ENCODE measurements around the gene EME1.
"Not testable (repeated sequence)": the region's sequence is repeated elsewhere in the genome, so short reads cannot be mapped to it uniquely, and the experiment has no call there.

EME1 gene, protein sequence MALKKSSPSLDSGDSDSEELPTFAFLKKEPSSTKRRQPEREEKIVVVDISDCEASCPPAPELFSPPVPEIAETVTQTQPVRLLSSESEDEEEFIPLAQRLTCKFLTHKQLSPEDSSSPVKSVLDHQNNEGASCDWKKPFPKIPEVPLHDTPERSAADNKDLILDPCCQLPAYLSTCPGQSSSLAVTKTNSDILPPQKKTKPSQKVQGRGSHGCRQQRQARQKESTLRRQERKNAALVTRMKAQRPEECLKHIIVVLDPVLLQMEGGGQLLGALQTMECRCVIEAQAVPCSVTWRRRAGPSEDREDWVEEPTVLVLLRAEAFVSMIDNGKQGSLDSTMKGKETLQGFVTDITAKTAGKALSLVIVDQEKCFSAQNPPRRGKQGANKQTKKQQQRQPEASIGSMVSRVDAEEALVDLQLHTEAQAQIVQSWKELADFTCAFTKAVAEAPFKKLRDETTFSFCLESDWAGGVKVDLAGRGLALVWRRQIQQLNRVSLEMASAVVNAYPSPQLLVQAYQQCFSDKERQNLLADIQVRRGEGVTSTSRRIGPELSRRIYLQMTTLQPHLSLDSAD

DNA sequence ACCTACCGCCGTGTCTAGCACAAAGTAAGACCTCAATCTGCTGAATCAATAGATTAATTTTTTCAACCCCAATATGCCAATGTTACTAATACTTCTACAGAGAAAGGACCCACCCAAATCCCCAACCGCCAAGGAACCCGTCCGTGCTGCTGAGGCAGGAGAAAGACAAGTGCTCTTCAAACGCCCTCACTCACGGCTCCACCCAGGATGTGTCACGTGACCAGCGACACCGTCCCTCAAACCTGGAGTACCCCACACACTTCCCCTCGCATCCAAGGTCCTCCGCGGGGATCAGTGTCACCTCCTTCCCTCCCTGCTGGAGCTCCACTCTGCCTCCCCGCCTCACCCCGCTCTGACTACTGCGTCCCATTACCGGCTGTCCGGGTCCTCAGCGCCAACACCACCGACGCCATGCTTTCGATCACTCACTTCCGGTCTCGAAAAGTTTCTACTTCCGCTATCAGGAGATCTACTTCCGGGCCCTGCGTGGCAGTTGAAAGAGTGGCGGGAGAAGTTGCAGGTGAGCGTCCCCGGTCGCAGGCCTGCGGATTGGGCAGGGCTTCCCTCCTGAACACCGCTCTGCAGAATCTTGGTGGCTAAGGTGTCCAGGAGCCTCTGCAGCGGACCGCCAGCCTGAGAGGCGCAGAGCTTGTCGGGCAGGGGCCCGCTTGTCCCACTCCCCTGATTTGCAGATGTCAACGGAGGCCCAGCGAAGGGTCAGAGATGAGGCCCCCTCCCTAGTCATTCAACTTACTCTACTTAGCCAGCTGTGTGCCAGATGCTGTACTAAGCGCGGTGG, at the start of gene EME1, which contains the start of gene MRPL27:
TSS of gene EME1 (plus strand) at position 472 of the 799 bp plus-strand sequence. CDS start 1,980 bp downstream, outside the sequence.
TSS of gene MRPL27 (minus strand) at position 427 of the 799 bp plus-strand sequence. CDS start at position 413, 14 bp downstream.
- DNase-seq (ENCODE audit: low read depth) = peak; percentile 85

DNA sequence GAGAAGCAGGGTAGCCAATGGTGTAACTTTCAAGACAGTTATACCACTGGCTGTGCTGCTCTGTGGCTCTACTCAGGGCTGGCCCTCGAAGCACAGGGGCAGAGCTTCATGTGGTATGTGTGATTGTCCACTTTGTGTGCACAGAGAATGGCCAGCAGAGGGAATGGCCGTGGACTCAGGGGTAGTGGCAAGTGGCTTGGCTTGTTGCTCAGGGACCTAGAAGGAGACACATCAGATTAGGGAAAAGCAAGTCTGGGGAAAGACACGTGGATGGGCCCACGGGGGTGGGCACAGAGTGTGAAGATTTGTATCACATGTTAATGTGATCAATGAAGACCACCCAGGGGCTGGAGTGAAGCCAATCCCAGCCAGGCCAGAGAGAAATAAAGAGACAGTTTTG, 47.1 kb upstream of the EME1 start:
- DNase-seq (ENCODE audit: low read depth) = no peak

DNA sequence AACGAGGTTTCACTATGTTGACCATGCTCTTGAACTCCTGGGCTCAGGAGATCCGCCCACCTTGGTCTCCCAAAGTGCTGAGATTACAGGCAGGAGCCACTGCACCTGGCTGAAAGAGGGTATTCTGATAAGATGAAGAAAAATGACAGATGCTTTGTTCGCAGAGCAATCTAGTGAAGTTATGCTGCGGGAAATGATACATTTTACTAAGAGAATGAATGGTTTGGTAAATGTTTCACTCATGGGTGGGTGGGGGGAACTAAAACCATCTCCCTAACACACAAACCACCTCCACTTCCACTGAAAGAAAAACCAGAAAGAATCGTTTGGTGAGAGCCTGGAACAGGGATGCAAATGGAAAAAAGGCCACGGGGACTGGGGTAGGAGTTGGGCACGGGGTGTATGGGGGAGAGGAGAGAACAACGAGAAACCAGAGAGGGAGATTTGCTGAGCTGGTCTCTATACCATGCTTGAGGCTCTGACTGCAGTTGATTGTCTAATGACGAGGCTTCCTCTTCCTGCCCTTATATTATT, 46.1 kb upstream of the EME1 start:
- DNase-seq (ENCODE audit: low read depth) = no peak

- DNase-seq (ENCODE audit: low read depth) = no peak
These were observed 44.4 kb upstream of the EME1 start for GRCh38 chr17:50328363-50329325.

GRCh38 chr17:50329716-50330115, 43.3 kb upstream of the EME1 start:
- no peak for DNase-seq (ENCODE audit: low read depth)

DNA sequence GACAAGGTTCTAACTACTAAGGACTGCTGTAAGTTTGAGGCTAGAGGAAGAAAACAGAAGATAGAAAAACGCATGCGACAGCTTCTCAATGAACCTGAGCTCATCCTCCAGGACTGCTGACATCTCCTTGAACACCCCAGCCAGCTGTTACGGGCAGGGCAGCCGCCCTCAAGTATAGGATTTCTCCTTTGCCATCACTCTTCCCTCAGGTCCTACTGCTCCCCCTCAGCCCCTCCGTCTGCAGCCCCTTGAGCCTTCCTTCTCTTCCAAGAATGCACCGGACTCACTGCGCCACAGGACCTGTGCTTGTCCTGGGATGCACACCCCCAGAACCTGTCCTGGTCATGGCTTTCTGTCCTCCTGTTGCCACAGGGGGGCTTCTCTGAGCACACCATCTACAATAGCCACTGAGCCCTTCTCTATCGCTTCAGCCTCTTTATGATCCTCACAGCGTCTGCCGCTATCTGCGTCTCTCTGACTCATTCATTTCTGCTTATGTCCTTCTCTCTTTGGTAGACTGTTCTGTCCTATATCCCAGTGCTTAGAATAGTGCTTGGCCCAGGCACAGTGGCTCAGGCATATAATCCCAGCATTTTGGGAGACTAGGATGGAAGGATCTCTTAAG, 42.8 kb upstream of the EME1 start:
- DNase-seq (ENCODE audit: low read depth) = no peak

GRCh38 chr17:50331085-50331791, 41.8 kb upstream of the EME1 start:
- peak; percentile 80 for DNase-seq (ENCODE audit: low read depth)

DNA sequence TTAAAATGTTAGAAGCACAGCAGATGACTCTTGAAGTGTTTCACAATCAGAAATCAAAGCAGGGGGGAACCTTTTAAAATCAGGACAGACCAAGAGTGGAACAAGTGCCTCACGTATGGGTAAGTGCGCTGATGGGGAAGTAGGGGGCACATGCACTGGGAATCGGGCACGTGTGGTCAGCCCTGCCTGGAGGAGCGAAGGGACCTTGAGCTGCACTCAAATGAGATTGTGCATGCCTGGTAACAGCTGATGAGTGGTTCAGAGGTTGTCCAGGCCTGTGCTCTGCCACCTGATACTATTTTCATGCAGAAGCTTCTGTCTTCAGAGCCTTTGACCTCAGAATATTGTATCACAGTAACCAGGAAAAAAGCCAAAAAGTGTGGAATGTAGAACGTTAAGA, 40.8 kb upstream of the EME1 start:
- DNase-seq (ENCODE audit: low read depth) = no peak

DNA sequence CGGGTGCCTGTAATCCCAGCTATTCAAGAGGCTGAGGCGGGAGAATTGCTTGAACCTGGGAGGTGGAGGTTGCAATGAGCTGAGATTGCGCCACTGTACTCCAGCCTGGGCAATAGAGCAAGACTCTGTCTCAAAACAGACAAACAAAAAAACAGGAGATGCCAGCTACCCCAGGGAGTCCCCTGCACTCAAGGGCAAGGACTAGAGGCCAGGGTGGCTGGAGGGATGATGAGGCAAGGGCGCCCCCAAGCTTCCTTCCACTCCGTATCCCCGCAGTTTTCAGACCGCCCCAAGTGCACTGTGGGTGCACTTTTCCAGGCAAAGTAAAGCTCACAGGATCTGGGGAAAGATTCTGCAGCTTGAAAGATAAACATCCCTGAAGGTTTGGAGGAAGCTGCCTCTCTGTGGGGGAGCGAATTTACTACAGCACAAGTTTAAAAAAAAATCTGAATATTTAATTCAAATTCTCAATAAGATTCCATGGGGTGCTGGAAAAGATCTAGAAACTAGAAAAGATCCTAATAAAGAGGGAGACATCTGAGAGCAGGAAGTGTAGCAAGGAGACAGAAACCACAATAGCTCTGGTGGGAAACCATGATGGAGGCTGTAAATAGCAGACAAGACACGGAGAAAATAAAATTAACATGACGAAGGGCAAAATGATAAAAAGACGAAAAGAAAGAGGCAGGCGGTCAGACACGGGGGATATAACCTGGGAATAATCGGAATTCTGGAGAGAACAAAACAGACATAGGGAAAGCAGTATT, 39.6 kb upstream of the EME1 start:
- DNase-seq (ENCODE audit: low read depth) = not testable (repeated sequence)

- DNase-seq (ENCODE audit: low read depth) = no peak
These were observed 35.1 kb upstream of the EME1 start for GRCh38 chr17:50337956-50338355.

GRCh38 chr17:50338645-50339044, 34.4 kb upstream of the EME1 start:
- DNase-seq (ENCODE audit: low read depth) = no peak

DNA sequence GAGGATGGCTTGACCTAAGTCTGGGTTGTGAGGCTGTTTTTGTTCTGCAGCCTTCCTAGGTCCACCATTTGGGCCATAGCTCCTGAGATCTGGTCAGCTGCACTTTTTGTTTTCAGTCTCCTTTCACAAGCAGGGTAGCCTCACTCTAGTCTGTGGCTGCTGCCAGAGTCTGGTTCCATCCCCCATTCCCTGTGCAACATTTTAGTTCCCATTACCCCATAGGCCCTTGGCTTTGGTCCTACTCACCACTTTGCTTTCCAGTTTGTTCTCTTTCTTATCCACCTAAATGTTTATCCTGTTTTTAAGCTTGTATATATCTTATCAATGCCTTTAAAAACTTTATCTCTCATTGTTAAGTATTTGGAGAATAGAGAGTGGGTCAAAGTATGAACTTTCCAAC, 33.6 kb upstream of the EME1 start:
- DNase-seq (ENCODE audit: low read depth) = no peak

- no peak for DNase-seq (ENCODE audit: low read depth)
These were observed 28.2 kb upstream of the EME1 start for GRCh38 chr17:50344731-50345365.

GRCh38 chr17:50345432-50346312, 27.4 kb upstream of the EME1 start, which contains the start of gene XYLT2:
Gene XYLT2, plus strand, starts transcription at chr17:50346126. Its CDS starts 15 bp downstream, at chr17:50346141.
- DNase-seq (ENCODE audit: low read depth) = no peak

- no peak for DNase-seq (ENCODE audit: low read depth)
These were observed 26.5 kb upstream of the EME1 start for GRCh38 chr17:50346313-50347116.

DNA sequence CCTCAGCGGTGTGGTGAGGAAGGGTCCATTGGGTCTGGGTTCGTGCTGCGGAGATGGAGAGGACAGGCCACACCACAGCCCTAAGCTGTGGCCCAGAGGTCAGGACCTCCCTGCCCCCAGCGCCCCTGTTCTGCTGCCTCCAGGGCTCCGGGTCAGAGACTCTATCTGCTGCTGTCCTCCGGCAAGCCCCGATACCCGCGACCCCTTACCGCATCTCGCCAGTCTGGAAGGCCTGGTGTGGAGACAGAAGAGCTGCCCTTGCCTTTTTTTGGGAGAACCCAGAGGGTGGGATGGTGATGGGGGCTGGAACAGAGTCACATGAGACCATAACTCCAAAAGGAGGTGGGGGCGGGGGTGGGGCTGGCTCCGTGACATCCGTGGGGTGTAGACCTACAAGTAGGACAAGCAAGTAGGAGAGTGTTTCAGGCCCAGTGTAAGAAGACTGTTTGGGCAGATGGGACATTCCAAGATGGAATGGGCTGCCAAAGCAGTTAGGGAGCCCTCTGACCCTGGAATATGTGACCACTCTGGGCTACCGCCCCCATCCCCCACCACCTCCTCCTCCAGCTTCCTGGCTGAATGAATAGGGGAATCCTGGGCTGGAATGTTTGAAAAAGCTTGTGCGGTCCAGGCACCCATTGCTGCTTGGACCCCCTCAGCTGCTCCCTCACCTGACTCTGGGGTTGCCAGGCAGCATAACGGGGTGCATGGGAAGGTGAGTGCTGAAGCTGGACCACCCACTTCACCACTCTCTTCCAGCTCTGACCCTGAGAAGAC, 25.7 kb upstream of the EME1 start:
- no peak for DNase-seq (ENCODE audit: low read depth)
